Activated CD8-positive, alpha-beta memory T cell treated with anti-CD3 and anti-CD28 coated beads, Interleukin-2, amount 10 ng/mL, durations not matched to agents 7 days and 5 days (primary cell): ENCODE measurements around the gene WNK2. TPM values are rescaled to one million over a fixed set of nuclear protein-coding genes. Genes with fewer than 3 reads are reported as not detected.

Experiments
- ATAC-seq: fragments of 150-1000 bp; cut with Tn5 transposase; one replicate; pipeline ENCODE4 v1.10.0; 2021; ENCODE audit warnings: moderate library complexity
- CTCF ChIA-PET: fragments of 350-600 bp; sonication (Branson Sonifier 250); formaldehyde crosslinking; loops from one replicate; lab custom pipeline; 2021; ENCODE audit warnings: antibody characterized with exemption; lab: Charles Lee
- DNase-seq: peaks from one replicate; pipeline ENCODE4 v3.0.0-alpha.2; 2020
- H3K27ac Mint-ChIP-seq: one replicate; pipeline ENCODE4 v1.8.0; 2021; ENCODE audit warnings: mild to moderate bottlenecking, mixed read lengths
- H3K27me3 Mint-ChIP-seq: one replicate; pipeline ENCODE4 v1.8.0; 2021; ENCODE audit warnings: mixed read lengths
- H3K36me3 Mint-ChIP-seq: one replicate; pipeline ENCODE4 v1.8.0; 2021; ENCODE audit warnings: mild to moderate bottlenecking, mixed read lengths
- H3K4me1 Mint-ChIP-seq: one replicate; pipeline ENCODE4 v1.8.0; 2021; ENCODE audit warnings: mixed read lengths
- H3K4me3 Mint-ChIP-seq: one replicate; pipeline ENCODE4 v1.8.0; 2021; ENCODE audit warnings: mild to moderate bottlenecking, moderate library complexity, mixed read lengths
- H3K9me3 Mint-ChIP-seq: one replicate; pipeline ENCODE4 v1.8.0; 2022; ENCODE audit warnings: low read depth, mixed read lengths
- total RNA-seq, 2 experiments: library from RNA; stranded (reverse); gene quantifications; one replicate each; pipeline ENCODE4 v1.2.3, GENCODE V29; 2021

WNK2 gene
- total RNA-seq, 2 experiments from 2014 or later: not detected

- Mint-ChIP-seq H3K4me1 (peaks cover 10% of the 10 kb centered on the region), H3K9me3 (no peaks in the 10 kb centered on the region), H3K4me3 (no peak overlapping the region), H3K27ac (no peak overlapping the region), H3K36me3 (no peaks in the 10 kb centered on the region), H3K27me3 (peaks cover 5% of the 10 kb centered on the region)
- ATAC-seq (no peak), DNase-seq (no peak)
- CTCF ChIA-PET: interaction anchor here (0.8 to 1.1 kb wide), 2 partner anchors 8 to 61 kb away, joined by 3 to 4 read pairs; no protein-coding TSS in a partner anchor
Measured at GRCh38 chr9:93169444-93169843, 14.5 kb upstream of the WNK2 start.

GRCh38 chr9:93170571-93170970 lies 13.4 kb upstream of the WNK2 start:
- no peak for ATAC-seq
- CTCF ChIA-PET: interaction anchor here (1.1 kb wide), 1 partner anchor 9 kb away, joined by 4 read pairs; no protein-coding TSS in a partner anchor

GRCh38 chr9:93171261-93171990 lies 12.5 kb upstream of the WNK2 start:
- Mint-ChIP-seq H3K4me1 (peaks cover 10% of the 10 kb centered on the region), H3K4me3 (no peak overlapping the region), H3K27ac (no peak overlapping the region), H3K9me3 (no peaks in the 10 kb centered on the region), H3K27me3 (peaks cover 5% of the 10 kb centered on the region), H3K36me3 (no peaks in the 10 kb centered on the region)
- DNase-seq (no peak), ATAC-seq (no peak)
- CTCF ChIA-PET: no interaction called here

More at GRCh38 chr9:93170571-93170970, 13.4 kb upstream of the WNK2 start:
- Mint-ChIP-seq H3K4me1 (peaks cover 10% of the 10 kb centered on the region), H3K27ac (no peak overlapping the region), H3K9me3 (no peaks in the 10 kb centered on the region), H3K4me3 (no peak overlapping the region), H3K36me3 (no peaks in the 10 kb centered on the region), H3K27me3 (peaks cover 5% of the 10 kb centered on the region)
- no peak for DNase-seq

GRCh38 chr9:93172666-93173364 lies 11.1 kb upstream of the WNK2 start:
- Mint-ChIP-seq H3K27ac (no peak overlapping the region), H3K4me3 (no peak overlapping the region), H3K27me3 (peaks cover 7% of the 10 kb centered on the region), H3K36me3 (no peaks in the 10 kb centered on the region), H3K4me1 (peaks cover 10% of the 10 kb centered on the region), H3K9me3 (no peaks in the 10 kb centered on the region)
- DNase-seq (no peak), ATAC-seq (no peak)
- CTCF ChIA-PET: interaction anchor here (0.9 kb wide), 1 partner anchor 394 kb away, joined by 4 read pairs; no protein-coding TSS in a partner anchor

- ATAC-seq (no peak), DNase-seq (no peak)
- Mint-ChIP-seq H3K36me3 (no peaks in the 10 kb centered on the region), H3K4me3 (no peak overlapping the region), H3K4me1 (peaks cover 10% of the 10 kb centered on the region), H3K9me3 (no peaks in the 10 kb centered on the region), H3K27me3 (peaks cover 9% of the 10 kb centered on the region), H3K27ac (no peak overlapping the region)
- CTCF ChIA-PET: interaction anchor here (0.7 to 0.9 kb wide), 2 partner anchors 20 to 393 kb away, joined by 3 to 4 read pairs; no protein-coding TSS in a partner anchor
Measured at GRCh38 chr9:93173365-93174051, 10.4 kb upstream of the WNK2 start.

GRCh38 chr9:93174976-93175375 lies 9.0 kb upstream of the WNK2 start:
- Mint-ChIP-seq H3K36me3 (no peaks in the 10 kb centered on the region), H3K4me1 (peaks cover 8% of the 10 kb centered on the region), H3K9me3 (no peaks in the 10 kb centered on the region), H3K4me3 (no peak overlapping the region), H3K27ac (no peak overlapping the region), H3K27me3 (peaks cover 11% of the 10 kb centered on the region)
- DNase-seq (no peak), ATAC-seq (no peak)
- CTCF ChIA-PET: no interaction called here

GRCh38 chr9:93177676-93178075 lies 6.3 kb upstream of the WNK2 start:
- no peak overlapping the region for H3K4me3 Mint-ChIP-seq
- no peaks in the 10 kb centered on the region for H3K36me3 Mint-ChIP-seq
- H3K9me3 Mint-ChIP-seq: no peaks in the 10 kb centered on the region
- ATAC-seq (no peak), DNase-seq (no peak)
- peaks cover 28% of the 10 kb centered on the region for H3K27me3 Mint-ChIP-seq
- peaks cover 3% of the 10 kb centered on the region for H3K4me1 Mint-ChIP-seq
- CTCF ChIA-PET: no interaction called here
- H3K27ac Mint-ChIP-seq: no peak overlapping the region

GRCh38 chr9:93178851-93179786 lies 4.8 kb upstream of the WNK2 start:
- Mint-ChIP-seq H3K9me3 (no peaks in the 10 kb centered on the region), H3K4me3 (no peak overlapping the region), H3K27me3 (peaks cover 39% of the 10 kb centered on the region), H3K4me1 (peaks cover 4% of the 10 kb centered on the region), H3K36me3 (no peaks in the 10 kb centered on the region), H3K27ac (no peak overlapping the region)
- ATAC-seq (no peak), DNase-seq (no peak)
- CTCF ChIA-PET: interaction anchor here (1.4 kb wide), 1 partner anchor 15 kb away, joined by 4 read pairs; no protein-coding TSS in a partner anchor

- CTCF ChIA-PET: no interaction called here
- H3K4me3 Mint-ChIP-seq: no peak overlapping the region
- H3K36me3 Mint-ChIP-seq: no peaks in the 10 kb centered on the region
- DNase-seq: no peak
- H3K27ac Mint-ChIP-seq: no peak overlapping the region
- ATAC-seq: no peak
- H3K4me1 Mint-ChIP-seq: peaks cover 4% of the 10 kb centered on the region
- H3K27me3 Mint-ChIP-seq: peaks cover 45% of the 10 kb centered on the region
- H3K9me3 Mint-ChIP-seq: no peaks in the 10 kb centered on the region
Measured at GRCh38 chr9:93180938-93181337, 3.0 kb upstream of the WNK2 start.

GRCh38 chr9:93181672-93182435 lies 2.1 kb upstream of the WNK2 start:
- Mint-ChIP-seq H3K27ac (no peak overlapping the region), H3K4me1 (peaks cover 4% of the 10 kb centered on the region), H3K4me3 (no peak overlapping the region), H3K9me3 (no peaks in the 10 kb centered on the region), H3K36me3 (no peaks in the 10 kb centered on the region), H3K27me3 (peaks cover 54% of the 10 kb centered on the region)
- no peak for DNase-seq
- CTCF ChIA-PET: no interaction called here
- ATAC-seq: no peak

- Mint-ChIP-seq H3K27ac (no peak overlapping the region), H3K27me3 (peaks cover 61% of the 10 kb centered on the region), H3K9me3 (no peaks in the 10 kb centered on the region), H3K36me3 (no peaks in the 10 kb centered on the region), H3K4me1 (peaks cover 4% of the 10 kb centered on the region), H3K4me3 (no peak overlapping the region)
- DNase-seq (no peak), ATAC-seq (no peak)
- CTCF ChIA-PET: interaction anchor here (1.4 kb wide), 1 partner anchor 120 kb away, joined by 4 read pairs; no protein-coding TSS in a partner anchor
Measured at GRCh38 chr9:93182572-93182971, 1.4 kb upstream of the WNK2 start.

- no peak overlapping the region for H3K4me3 Mint-ChIP-seq
- DNase-seq (no peak), ATAC-seq (no peak)
- H3K27me3 Mint-ChIP-seq: peaks cover 61% of the 10 kb centered on the region
- H3K9me3 Mint-ChIP-seq: no peaks in the 10 kb centered on the region
- no peaks in the 10 kb centered on the region for H3K36me3 Mint-ChIP-seq
- peaks cover 4% of the 10 kb centered on the region for H3K4me1 Mint-ChIP-seq
- no peak overlapping the region for H3K27ac Mint-ChIP-seq
- CTCF ChIA-PET: interaction anchor here (1.4 kb wide), 1 partner anchor 120 kb away, joined by 4 read pairs; no protein-coding TSS in a partner anchor
Measured at GRCh38 chr9:93183131-93183662, 742 bp upstream of the WNK2 start.
